Stimulated activated CD4-positive, alpha-beta T cell treated with anti-CD3 and anti-CD28 coated beads, Interleukin-1b, Interleukin-23, amount 100 ng/mL, for 24 hours (primary cell): ENCODE measurements around the gene CAPN3.

Source experiments
- DNase-seq, 4 experiments: peaks; one replicate each; pipeline ENCODE4 v3.0.0-alpha.2; 2020; ENCODE audit warnings: low read depth in 4 of 4, low spot score in 1 of 4

CAPN3 gene

GRCh38 chr15:42392309-42393024 is 33.2 kb downstream of the CAPN3 start:
- DNase-seq: no peak

DNA sequence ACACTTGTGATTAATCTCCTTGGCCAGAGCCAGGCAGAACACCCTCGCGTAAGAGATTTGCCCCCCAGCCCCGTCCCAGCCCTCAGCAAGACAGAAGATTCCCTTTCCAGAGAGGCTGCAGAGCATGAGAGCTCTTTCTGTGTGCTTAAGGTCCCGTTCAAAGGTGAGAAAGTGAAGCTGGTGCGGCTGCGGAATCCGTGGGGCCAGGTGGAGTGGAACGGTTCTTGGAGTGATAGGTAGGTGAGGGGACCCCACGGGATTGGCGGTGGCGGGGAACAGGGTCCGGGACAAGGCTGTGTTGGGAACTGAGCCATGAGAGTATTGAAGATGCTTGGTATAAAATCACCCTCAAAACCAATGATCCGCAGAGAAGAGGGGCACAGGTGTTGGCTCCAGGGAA is 34.8 kb downstream of the CAPN3 start:
- no peak for DNase-seq

- DNase-seq: no peak
Observed at GRCh38 chr15:42395838-42396237, 36.5 kb downstream of the CAPN3 start.

DNA sequence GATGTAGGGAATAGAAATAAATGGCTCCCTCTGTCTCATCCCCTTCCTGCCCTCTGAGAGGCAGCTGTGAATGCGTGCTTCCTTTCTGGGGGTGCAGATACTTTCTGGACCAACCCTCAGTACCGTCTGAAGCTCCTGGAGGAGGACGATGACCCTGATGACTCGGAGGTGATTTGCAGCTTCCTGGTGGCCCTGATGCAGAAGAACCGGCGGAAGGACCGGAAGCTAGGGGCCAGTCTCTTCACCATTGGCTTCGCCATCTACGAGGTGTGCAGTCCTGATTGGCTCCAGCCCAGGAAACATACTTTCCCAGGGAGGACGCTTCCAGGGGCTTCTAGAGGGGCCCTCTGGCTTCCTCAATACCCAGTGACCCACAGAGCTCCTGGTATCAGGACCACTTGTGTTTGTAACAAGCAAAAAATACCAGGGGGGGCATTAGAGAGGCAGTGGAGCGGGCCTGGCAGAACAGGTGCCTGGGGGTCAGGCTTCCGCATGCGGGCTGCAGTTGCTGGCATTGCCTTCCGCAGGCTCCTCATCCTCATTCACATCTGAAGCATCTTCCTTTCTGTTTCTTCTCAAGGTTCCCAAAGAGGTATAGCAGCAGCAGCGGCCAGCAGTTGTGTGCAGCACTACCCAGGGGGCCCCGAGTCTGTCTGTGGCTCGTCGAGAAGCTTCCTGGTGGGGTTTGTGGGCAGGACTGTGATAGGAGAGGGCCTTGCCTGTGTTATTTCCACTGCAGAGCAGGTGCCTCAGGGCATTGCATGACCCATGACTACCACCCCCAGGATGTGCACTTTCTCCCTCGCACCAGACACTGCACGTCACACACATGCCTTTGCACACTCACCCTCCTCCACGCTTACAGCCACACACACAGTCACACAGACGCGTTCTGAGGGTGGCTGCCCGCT is 42.5 kb downstream of the CAPN3 start:
- no peak for DNase-seq

DNA sequence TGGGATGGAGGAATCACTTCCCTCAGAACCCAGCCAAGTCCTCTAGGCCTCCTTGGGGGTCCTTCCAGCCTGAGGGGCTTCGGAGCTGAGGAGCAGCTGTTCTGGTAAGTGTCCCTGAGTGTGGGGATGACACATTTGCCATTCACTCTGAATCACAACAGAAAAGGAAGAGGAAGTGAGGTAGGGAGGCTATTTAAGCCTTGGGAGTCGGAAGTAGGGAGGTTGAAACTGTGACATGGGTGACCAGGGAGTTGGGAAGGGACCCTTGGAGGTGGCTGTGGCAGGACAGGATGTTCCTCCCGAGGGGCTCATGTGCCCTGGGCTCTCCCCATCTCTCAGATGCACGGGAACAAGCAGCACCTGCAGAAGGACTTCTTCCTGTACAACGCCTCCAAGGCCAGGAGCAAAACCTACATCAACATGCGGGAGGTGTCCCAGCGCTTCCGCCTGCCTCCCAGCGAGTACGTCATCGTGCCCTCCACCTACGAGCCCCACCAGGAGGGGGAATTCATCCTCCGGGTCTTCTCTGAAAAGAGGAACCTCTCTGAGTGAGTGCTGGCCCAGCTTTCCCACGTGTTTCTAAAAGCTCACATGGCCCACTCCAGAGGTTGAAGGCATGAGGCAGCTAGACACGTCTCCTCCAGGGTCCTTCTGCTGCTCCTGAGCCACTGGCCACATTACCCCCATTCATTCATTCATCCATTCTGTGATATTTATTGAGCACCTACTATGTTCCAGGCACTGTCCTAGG is 43.3 kb downstream of the CAPN3 start:
- no peak for DNase-seq

DNA sequence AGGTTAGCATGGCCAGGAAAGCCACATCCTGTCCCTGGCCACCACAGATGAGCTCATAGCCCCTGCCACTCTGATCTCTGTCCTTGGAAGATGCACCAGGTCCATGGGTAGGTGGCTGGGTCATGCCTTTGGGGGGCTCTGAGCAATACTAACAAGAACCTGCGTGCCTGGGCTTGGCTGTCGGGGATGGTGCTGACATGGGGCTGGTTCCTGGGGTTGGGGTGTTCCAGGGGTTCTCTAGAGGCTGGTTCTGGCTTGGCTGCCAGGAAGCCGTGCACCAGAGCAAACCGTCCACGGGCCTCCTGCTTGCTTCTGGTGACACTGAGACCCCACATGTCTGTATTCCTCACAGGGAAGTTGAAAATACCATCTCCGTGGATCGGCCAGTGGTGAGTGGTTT is 44.1 kb downstream of the CAPN3 start:
- no peak for DNase-seq

DNA sequence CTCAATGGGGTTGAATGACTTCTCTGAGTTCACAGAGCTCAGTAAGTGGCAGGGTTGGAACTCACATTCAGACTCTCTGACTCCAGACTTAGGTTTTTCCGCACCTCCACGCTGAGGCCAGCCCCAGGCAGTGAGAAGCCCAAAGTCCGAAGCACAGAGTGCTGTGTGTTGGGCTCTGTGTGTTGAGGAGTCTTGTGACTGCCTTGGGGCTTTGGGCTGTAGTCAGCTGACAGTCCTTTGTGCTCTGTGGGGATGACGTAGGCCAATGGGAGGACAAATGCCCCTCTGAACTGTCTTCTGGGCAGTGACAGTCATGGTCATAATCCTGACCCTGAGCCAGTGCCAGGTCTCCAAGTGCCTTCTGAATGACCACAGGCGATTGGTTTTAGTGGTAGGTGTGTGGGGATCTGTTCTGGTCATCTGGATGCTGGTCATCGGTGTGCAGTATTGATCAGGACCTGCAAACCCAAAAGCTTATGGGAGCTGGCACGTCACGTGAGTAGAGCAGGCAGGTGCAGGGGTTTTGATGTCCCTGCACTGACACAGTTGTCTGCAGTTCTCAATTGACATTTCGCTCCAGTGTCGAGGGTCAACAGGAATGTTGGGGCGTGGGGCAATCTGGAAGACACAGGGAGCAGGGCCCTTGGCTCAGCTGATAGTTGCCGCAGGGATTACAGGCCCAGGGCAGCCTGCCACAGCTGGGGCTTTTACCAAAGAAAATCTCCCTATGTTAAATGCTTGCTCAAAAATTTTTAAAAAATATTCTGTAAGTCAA is 45.3 kb downstream of the CAPN3 start:
- no peak for DNase-seq

GRCh38 chr15:42405863-42406482 is 46.7 kb downstream of the CAPN3 start:
- DNase-seq: no peak

DNA sequence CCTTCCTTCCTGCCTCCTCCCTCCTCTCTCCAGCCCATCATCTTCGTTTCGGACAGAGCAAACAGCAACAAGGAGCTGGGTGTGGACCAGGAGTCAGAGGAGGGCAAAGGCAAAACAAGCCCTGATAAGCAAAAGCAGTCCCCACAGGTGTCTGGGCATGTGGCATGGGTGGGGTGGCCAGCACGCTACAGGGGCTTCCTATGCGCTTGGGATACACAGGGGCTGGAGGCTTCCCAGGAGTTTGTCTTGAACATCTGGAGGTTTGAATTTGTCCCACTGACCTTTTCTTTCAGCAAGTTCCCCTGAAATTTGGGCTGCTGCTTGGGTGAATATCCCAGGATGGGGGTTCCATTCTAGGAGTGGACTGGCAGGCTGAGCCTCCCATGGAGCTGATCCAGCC is 48.9 kb downstream of the CAPN3 start:
- DNase-seq: no peak

DNA sequence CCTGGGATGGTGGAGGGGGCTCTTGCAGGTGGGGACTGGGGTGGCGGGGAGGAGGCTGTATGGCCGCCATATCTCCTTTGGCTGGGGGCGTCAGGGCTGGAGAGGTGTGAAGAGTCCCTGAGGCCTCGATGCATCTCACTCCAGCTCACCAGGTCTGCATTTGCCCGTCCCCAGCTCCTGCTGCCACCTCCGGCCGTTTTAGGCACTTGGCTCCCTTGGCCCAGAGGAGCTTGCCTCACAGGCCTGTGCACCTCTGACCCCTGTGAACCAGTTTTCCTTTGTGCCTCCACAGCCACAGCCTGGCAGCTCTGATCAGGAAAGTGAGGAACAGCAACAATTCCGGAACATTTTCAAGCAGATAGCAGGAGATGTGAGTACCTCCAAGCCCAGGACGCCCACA is 49.7 kb downstream of the CAPN3 start:
- DNase-seq: no peak

DNA sequence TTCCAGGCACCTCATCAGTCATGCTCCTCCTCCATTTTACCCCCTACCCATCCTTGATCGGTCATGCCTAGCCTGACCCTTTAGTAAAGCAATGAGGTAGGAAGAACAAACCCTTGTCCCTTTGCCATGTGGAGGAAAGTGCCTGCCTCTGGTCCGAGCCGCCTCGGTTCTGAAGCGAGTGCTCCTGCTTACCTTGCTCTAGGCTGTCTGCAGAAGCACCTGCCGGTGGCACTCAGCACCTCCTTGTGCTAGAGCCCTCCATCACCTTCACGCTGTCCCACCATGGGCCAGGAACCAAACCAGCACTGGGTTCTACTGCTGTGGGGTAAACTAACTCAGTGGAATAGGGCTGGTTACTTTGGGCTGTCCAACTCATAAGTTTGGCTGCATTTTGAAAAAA is 52.6 kb downstream of the CAPN3 start:
- no peak for DNase-seq

GRCh38 chr15:42413920-42414319 is 54.6 kb downstream of the CAPN3 start:
- no peak for DNase-seq

DNA sequence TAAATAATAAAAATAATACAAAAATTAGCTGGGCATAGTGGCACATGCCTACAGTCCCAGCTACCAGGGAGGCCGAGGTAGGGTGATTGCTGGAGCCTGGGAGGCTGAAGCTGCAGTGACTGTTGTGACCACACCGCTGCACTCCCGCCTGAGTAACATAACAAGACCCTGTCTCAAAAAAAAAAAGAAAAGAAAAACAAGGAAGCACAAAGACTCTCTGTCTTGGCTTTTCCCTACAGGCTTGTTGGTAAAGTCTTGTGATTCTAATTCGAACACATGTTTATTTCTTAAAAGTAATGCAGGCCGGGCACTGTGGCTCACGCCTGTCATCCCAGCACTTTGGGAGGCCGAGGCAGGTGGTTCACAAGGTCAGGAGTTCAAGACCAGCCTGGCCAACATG is 60.1 kb downstream of the CAPN3 start:
- DNase-seq: no peak

GRCh38 chr15:42421376-42421775 is 62.1 kb downstream of the CAPN3 start:
- DNase-seq: no peak

- DNase-seq: no peak
Observed at GRCh38 chr15:42427429-42428223, 68.3 kb downstream of the CAPN3 start.

DNA sequence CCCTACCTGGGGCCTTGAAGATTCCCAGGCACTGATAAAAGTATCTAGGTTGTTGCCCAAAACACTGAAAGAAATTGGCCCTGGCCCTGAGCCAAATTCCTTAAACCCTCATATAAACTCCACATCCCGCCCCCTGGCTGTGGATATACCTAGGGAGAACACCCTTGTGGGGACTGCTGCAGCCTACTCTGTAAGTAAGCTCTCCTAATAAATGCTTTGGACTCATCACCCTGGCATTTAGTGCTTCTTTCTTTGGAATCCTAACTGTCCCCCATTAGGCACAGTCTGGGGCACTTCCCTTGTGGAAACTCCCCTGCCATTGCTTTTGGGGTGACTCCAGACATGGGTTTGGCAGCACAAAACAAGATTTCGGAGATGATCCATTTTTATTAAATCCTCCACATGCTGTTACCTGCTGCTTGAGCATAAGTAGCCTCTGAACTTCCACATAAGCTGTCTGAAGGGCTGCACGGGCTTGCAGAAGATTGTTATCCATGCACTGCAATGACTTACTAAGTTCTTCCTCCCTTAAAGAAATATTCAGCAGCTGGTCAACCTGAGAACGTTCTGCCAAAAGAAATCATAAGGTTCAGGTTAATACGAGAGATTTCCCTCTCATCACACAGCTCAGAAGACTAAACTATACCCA is 85.2 kb downstream of the CAPN3 start:
- no peak for DNase-seq

- DNase-seq: no peak
Observed at GRCh38 chr15:42445551-42445950, 86.2 kb downstream of the CAPN3 start.

DNA sequence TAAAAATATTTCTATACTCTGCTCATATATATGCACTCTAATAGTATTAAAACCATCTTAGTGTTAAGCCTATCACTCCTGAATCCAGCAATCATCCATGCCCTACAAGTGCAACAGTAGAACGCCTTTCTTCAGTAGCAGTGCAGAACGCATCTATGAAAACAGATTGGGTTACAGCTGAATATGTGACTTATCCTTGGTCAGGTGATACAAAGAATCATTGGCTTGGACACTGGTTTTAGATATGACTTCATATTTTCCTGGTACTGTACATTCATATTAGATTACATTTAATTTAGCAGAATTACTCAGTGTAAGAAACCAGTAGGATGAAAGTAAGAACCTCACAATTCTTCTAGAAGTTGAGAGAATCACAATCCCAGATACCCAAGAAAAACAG is 88.3 kb downstream of the CAPN3 start:
- no peak for DNase-seq

DNA sequence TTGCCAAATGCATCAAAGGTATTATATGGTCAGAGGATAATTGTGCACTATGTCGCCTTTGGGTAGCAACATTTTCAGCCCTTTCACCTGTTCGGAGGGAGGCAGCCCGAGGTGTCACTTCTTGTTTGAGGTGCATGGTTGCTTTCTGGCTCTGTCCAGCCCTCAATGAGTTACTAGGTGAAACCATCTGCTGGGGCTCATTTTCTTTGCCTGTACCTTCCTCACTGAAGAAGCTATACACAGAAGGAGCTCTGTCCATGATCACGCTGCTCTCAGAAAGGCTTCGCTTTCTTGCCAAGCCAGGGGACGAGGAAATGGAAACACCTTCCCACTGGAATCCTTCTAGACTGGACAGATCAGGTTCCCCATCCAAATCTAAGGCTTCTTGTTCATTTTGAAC is 89.0 kb downstream of the CAPN3 start:
- DNase-seq: no peak
